HG02885 (cell line): ENCODE data around the gene LST1.

Experiments
- ATAC-seq: cut with Tn5 transposase; IDR thresholded peaks from one replicate; pipeline ENCODE4 v1.9.1; 2021; ENCODE audit warnings: mild to moderate bottlenecking; ENCODE audit not compliant: unreplicated experiment, poor library complexity

LST1 gene

DNA sequence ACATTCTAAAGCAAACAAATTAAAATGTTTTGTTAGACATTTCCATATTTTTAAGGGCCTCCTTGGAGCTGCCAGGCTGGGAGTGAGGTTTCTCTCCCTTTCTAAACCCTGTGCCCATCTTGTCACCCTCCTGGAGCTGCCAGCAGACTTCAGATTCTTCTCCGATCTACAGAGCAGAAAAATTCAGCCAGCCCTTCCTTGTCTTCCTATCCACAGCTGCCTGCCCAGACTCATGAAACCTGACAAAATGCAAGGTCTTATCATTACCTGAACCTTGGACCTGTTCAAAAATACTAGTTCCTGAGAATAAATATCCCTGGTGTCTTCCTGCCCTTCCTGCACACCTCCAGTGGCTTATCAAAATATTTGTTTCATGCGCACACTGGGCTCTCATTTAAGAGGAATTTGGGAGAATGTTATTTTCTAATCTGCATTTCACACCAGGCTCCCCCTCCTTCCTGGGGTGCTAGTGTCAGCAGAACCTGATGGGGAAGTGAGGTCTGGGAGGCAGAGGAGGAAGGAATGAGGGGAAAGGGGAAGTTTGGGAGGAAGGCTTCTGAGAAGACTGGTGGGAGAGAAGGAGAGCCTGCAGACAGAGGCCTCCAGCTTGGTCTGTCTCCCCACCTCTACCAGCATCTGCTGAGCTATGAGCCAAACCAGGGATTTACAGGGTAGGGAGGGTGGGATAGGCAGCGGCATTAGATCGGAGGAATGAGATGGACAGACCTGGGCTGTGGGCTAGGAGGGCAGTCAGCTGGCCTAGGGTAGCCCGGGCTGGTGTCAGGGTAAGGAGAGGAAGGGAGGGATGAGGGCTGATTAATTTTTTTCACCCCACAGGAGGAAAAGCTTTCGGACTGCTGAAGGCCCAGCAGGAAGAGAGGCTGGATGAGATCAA, 28.9 kb downstream of the LST1 start, which contains the start of gene AIF1:
AIF1 (plus strand) TSS at position 551 of the 895 bp plus-strand sequence; CDS start at position 647, 96 bp downstream.
- ATAC-seq, result no peak

DNA sequence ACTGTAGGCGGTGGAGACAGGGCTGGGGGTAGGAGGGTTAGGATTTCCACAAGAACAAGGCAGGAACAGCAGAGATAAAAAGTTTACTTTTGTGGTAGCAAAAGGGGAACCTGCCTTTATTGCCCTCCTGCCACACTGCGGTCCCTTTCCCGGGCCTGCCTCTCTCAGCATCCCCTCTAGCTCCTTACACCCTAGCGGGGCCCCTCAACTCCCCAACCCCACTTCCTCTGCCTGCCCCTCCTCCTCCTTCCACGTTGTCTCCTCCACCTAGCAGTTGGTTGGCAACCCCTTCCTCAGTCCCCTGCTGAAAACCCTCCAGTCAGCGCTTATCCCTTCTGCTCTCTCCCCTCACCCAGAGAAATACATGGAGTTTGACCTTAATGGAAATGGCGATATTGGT, 29.7 kb downstream of the LST1 start:
- ATAC-seq, result no peak

DNA sequence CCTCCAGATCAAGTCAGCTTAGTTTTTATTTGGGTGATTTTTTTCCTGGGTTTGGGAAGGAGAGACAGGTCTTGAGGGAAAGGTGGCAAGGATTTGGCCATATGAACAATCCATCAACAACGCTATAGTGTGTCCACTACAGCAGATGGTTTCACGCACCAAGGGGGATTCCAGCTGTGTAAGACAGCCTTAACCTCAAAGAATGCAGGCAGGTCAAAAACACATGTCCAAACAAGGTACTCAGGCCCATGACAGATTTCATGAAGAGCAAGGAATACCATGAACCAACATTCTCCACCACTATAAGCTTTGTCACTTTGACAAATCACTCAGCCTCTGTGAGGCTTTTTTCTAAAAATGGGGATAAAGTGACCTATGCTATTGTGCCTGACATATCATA, 30.9 kb downstream of the LST1 start:
- ATAC-seq, result no peak

DNA sequence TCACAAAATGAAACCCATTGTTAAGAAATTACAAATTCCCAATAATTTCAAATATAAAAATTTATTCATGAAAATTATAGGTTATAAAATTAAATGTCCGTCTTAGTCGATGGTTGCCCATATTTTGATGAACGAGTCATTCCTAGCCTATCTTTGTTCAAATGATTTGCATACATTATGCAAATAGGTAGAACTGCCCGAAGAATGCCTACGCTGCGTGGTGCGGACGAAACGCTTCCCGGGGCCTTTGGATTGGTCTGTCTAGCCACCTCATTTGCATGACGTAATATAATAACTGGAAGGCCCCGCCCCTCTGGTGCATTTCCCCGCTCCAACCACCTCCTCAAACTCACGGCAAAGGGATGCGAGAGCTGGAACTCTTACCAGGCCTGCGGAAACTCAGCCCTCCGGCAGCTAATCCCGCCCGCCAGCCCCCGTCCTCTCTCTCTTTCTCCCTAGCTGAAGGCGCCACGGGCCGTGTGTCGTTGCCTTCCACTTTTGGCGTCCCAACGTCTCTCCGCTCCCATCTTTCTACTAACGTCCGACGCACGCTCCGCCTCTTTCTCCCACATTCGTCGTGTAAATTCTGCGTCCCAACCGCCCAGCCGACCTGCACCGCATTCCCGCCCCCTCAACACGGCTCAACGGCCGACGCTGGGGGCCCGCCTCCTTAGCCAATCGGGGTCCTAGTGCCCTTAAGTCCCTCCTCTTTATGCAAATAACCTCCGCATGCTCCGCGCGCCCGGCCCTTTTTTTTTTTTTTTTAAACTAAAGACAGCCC, 33.9 kb downstream of the LST1 start:
- peak; percentile 85 for ATAC-seq

DNA sequence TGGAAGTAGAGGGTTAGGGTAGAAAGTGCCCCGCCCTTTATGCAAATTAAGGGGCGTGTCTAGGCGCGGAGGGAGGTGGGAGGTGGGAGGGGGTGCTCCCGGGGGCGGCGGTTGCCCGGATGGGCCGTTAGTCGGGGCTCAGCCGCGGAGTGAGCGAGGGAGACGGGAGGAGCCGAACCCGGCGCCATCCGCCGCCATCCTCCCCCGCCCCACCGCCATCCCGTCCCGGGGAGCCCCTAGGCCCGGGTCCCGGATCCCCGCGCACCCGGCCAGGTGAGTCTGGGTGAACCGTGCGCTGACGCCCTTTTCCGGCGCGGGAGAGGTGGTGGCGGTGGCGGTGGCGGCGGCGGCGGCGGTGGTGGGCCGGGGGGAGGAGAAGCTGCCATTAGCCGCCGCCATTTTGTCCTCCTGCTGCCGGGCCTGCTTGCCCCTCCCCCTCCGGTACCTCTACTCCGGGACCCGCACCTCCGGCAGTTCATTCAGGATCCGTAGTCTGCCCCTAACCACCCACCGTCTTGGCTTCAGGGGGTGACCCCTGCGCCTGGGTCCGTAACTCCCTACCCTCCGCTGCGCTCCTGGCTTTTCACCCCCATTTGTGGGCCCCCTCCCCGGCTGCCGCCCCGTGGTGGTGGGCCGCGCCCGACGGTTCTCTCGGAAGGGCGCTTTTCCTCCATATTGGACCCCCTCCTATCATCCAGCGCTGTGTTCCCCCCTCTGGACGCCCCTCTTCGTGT, 34.7 kb downstream of the LST1 start, which contains the start of gene PRRC2A:
PRRC2A (plus strand) TSS at position 130 of the 734 bp plus-strand sequence. CDS start 2,075 bp downstream, outside the sequence.
- peak; percentile 65 for ATAC-seq

DNA sequence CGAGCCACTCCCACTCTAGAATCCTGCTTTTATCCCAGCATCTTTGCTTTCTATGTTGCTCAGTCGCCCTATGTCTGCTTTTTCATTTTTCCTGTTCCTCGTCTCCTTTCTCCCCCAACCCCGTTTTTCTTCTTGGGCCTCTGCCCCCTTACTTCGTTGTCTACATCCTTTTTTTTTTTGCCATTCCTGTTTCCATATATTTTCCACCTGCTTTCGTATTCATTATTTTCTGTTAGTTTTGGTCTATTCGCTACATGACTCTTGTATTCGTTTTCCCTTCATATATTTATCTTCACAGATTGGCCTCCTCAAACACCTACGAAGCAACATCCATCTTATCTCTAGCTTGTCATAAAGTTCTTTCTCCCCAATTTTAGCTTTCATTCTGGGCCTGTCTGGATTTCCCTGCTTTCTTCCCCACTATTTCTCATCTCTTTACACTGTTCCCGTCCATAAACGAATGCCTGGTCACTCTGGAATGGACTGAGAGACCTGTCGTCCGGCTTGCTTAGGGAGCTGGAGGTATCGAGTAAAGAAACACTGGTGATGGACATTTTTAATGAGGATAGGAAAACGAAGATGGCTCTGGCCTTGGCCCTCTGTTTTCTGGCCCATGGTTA, 35.4 kb downstream of the LST1 start:
- no peak for ATAC-seq

DNA sequence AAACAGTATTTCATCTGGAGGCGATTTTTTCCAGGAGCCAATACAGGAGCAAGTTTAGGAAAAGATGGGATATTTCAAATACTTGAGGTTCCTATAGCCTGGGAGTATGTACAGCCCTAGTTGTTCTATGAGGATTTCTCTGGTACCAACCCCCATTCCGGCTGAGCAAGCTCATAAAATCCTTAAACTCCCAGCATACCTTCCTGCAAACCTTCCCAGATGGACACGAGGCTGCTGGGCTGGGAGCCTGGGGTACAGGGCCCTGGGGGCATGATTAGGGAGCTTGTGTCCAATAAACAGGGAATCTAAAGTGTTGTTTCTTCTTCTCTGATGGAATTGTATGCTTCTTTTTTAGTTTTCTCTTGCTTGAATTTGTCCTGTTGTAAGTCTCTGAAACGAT, 35.9 kb downstream of the LST1 start:
- ATAC-seq, result no peak

DNA sequence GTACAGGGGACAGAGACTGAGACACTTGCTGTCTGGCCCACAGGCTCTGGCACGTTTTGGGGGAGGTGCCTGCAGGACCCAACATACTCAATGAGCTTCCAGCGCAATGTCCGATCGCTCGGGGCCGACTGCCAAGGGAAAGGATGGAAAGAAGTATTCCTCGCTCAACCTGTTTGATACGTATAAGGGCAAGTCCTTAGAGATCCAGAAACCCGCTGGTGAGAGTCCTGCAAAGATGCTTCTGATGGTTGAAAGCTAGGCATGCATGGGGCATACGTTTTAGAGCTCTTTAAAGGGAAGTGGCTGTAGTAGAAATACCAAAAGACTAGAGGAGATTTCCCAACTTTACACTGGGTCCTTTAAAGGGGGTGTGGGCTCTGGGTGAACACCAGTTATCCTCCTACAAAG, 36.6 kb downstream of the LST1 start:
- no peak for ATAC-seq

DNA sequence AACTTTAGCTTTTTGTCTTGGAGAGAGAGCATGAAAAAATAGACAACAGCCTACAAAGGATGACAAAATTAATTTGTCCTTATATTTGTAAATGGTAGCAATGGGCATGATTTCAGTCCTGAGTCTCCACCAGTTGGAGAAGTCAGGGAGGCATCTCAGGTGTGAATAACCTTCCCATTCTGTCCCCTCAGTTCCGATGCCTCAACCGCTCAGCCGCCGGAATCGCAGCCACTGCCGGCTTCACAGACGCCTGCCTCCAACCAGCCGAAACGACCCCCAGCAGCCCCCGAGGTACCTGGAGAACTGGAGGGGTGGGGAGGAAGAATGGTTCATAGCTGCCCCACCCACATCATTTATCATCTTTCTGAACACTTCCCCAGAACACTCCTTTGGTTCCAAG, 38.0 kb downstream of the LST1 start:
- no peak for ATAC-seq

DNA sequence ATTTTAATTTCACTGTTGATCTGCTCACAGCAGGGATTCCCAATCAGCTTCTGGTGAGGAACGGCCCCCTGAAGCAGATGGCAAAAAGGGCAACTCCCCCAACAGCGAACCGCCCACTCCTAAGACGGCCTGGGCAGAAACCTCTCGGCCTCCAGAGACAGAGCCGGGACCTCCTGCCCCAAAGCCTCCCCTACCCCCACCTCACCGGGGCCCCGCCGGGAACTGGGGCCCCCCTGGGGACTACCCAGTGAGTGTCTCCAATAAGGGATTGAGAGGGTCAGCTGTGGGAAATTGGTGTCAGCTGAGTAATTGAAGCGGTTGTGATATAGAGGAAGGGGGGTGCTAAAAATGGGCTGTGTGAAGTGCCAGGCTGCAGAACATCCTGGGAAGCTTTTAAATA, 40.9 kb downstream of the LST1 start:
- ATAC-seq, result no peak

DNA sequence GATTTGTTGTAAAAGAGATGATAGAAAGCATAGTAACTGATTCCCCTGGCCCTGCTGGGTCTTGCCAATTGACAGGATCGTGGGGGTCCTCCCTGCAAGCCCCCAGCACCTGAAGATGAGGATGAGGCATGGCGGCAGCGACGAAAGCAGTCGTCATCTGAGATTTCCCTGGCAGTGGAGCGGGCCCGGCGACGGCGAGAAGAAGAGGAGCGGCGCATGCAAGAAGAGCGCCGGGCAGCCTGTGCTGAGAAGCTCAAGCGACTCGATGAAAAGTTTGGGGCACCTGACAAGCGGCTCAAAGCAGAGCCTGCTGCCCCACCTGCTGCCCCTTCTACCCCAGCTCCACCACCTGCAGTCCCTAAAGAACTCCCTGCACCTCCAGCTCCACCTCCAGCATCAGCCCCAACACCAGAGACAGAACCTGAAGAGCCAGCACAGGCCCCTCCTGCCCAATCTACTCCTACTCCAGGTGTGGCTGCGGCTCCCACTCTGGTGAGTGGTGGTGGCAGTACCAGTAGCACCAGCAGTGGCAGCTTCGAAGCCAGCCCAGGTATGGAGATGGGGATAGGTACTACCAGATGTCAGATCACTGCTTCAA, 41.7 kb downstream of the LST1 start:
- no peak for ATAC-seq

DNA sequence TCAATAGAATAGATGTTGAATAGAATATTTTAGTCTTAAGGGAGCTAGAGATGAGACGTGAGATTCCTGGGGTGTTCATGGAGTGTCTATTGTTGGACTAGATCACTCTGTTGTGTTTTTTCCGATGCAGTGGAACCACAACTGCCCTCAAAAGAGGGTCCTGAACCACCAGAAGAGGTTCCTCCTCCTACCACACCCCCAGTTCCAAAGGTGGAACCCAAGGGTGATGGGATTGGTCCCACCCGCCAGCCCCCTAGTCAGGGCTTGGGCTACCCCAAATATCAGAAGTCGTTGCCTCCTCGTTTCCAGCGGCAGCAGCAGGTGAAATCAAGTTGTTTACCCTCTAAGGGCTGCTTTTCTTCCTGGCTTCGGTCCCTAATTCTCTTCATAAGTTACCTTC, 42.9 kb downstream of the LST1 start:
- ATAC-seq, result no peak

DNA sequence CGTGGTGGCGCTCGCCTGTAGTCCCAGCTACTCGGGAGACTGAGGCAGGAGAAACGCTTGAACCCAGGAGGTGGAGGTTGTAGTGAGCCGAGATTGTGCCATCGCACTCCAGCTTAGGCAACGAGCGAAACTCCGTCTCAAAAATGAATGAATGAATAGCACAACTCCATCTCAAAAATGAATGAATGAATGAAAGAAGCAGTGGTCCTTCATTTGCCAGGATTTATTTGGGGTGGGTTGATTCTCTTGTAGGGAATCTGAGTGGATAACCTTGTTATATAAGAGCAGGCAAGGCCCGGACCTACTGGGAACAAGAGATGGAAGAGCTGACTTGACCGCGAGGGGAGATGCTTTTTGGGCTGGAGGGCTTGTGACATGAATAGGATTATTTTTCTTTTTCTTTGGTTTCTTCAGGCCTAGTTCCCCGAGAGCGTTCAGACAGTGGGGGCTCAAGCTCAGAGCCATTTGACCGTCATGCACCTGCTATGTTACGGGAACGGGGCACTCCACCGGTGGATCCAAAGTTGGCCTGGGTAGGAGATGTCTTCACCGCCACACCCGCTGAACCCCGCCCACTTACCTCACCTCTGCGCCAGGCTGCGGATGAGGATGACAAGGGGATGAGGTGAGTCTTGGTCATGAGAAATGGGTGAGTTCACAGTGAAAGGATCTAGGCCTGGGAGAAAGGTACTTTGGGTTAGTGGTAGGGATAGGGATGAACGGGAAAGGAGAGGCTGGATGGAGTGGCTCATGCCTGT, 44.3 kb downstream of the LST1 start:
- no peak for ATAC-seq

DNA sequence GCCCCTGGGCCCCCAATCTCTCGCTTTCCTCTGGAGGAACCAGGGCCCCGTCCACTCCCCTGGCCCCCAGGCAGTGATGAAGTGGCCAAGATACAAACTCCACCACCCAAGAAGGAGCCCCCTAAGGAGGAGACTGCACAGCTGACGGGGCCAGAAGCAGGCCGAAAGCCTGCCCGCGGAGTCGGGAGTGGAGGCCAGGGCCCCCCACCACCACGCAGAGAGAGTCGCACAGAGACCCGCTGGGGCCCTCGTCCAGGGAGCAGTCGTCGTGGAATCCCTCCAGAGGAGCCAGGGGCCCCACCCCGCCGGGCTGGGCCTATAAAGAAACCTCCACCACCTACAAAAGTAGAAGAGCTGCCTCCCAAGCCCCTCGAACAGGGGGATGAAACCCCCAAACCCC, 45.1 kb downstream of the LST1 start:
- no peak for ATAC-seq

DNA sequence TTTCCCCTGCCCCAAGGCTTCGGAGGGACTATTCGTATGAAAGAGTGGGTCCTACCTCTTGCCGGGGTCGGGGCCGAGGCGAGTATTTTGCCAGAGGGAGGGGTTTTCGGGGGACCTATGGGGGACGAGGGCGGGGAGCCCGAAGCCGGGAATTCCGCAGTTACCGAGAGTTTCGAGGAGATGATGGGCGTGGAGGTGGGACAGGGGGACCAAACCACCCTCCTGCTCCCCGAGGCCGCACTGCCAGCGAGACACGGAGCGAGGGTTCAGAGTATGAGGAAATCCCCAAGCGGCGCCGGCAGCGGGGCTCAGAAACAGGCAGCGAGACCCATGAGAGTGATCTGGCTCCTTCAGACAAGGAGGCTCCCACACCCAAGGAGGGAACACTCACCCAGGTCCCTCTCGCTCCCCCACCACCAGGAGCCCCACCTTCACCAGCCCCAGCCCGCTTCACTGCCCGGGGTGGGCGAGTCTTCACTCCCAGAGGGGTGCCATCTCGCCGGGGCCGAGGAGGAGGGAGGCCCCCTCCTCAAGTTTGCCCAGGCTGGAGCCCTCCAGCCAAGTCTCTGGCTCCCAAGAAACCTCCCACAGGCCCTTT, 45.7 kb downstream of the LST1 start:
- ATAC-seq, result no peak

DNA sequence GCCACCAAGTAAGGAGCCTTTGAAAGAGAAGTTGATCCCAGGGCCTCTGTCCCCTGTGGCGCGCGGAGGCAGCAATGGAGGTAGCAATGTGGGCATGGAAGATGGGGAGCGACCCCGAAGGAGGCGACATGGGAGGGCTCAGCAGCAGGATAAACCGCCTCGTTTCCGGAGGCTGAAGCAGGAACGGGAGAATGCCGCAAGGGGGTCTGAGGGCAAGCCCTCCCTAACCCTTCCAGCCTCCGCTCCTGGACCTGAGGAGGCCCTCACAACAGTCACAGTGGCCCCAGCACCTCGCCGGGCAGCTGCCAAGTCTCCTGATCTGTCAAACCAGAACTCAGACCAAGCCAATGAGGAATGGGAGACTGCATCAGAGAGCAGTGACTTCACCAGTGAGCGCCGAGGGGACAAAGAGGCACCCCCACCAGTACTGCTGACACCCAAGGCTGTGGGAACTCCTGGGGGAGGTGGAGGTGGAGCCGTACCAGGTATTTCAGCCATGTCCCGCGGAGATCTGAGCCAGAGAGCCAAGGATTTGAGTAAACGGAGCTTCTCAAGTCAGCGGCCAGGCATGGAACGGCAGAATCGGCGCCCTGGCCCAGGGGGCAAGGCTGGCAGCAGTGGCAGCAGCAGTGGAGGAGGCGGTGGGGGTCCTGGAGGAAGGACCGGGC, 46.3 kb downstream of the LST1 start:
- ATAC-seq, result no peak

DNA sequence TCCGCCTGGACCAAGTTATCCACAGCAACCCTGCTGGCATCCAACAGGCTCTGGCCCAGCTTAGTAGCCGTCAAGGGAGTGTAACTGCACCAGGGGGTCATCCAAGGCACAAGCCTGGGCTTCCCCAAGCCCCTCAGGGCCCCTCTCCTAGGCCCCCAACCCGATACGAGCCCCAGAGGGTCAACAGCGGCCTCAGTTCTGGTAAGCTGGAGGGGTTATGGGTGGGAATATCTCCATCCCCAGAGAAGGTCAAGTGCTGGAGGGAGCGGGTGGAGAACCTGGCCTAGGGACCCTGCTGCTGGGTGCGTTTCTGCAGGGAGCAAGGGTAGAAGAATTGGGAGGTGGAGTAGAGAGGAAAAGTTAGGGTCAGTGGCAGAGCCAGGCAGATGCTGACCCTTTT, 47.4 kb downstream of the LST1 start:
- ATAC-seq, result no peak

DNA sequence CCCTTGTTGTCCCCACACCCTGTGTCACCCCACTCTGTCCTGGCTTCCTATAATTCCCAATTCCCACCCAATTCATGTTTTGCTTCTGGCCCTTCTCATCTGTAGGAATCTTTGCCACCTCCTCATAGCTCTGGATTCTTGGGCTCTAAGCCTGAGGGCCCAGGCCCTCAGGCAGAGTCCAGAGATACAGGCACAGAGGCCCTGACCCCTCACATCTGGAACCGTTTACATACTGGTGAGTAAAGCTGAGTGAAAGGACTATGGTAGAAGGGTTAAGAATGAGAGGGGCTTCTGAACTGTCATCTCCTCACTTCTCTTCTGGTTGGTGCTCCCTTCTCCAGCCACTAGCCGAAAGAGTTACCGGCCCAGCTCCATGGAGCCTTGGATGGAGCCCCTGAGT, 48.1 kb downstream of the LST1 start:
- no peak for ATAC-seq
